Brain microvascular endothelial cell (primary cell): Measurements from ENCODE around the gene DPM2.
A peak's percentile ranks its signal among the peaks of the same experiment; 100 is the strongest.

Experiments used
- DNase-seq: peaks from one replicate; pipeline ENCODE4 v3.0.0-alpha.2; 2020
- H3K27ac ChIP-seq: fragments of 250-450 bp; sonication (Bioruptor Pico); 2 replicates; pipeline ENCODE4 v1.5.1; 2020; ENCODE audit warnings: mild to moderate bottlenecking, moderate library complexity
- H3K27me3 ChIP-seq: fragments of 250-450 bp; sonication (Bioruptor Pico); replicated peaks from 2 replicates; pipeline ENCODE4 v1.5.1; 2020; ENCODE audit warnings: mild to moderate bottlenecking
- H3K36me3 ChIP-seq: fragments of 250-450 bp; sonication (Bioruptor Pico); replicated peaks from 2 replicates; pipeline ENCODE4 v1.5.1; 2020; ENCODE audit warnings: mild to moderate bottlenecking
- H3K4me3 ChIP-seq: 2 replicates; pipeline ENCODE4 v1.5.1; 2011; ENCODE audit warnings: low read depth, mild to moderate bottlenecking, control low read depth, low read length, moderate library complexity
- in situ Hi-C: cut with HindIII; loops from 2 replicates; pipeline ENCODE4 v1.10.0; 2017; ENCODE audit warnings: low sequenced_read_pairs, low pct_ligation_motif_present
- TF ChIP-seq, protein P1 (sequence below): IDR thresholded peaks from 2 replicates; pipeline ENCODE4 v1.5.1; 2011; ENCODE audit warnings: low read depth, mild to moderate bottlenecking, moderate library complexity, low read length, control low read depth, inconsistent platforms; ENCODE audit errors: missing control alignments

The DPM2 gene

DNA sequence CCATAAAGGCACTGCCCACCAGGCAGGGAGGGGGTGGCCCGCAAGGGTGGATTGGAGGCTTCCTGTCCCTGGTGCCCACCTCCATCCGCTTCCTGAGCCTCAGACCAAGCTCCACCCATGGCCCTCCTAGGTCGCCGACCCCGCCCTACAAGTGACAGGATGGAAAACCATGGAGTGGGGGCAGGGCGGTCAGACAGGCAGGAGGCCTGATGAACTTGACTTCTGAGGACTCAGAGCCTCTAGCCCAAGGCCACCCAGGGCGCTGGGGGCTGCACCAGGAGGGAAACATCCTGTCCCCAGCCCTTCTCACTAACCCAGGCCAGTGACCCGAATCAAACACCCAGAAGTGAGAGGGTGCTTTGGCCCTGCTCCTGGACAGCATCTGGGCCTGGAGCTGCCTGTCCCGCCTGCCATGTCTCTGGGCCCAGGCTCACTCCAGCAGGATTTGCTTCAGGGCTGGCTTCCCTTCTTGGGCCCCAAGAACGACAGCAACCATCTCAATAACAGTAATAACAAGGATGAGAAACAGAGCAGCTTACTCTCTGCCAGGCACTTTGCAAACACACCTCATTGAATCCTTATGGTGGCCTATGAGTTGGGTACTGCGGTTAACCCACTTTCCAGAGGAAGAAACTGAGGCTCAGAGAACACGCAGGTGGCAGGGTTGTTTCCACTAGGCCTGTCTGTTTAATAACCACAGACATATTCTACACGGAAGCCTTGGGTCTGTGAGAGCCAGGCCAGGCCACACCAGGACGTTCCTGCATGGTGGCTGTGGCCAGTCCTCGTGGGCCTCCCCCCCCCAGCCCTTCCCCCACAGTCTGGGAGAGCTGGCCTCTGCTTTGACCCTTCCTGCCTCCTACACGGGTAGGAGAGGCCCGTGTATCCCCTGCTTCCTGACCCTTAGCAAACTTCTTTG lies 33.8 kb downstream of the DPM2 start:
- Histone ChIP-seq H3K27ac (no peak overlapping the region), H3K36me3 (peaks cover 4% of the 10 kb centered on the region), H3K4me3 (no peak overlapping the region), H3K27me3 (no peaks in the 10 kb centered on the region)
- no peak for DNase-seq
- in situ Hi-C loops, result no loop called here
- TF ChIP-seq, protein P1, sequence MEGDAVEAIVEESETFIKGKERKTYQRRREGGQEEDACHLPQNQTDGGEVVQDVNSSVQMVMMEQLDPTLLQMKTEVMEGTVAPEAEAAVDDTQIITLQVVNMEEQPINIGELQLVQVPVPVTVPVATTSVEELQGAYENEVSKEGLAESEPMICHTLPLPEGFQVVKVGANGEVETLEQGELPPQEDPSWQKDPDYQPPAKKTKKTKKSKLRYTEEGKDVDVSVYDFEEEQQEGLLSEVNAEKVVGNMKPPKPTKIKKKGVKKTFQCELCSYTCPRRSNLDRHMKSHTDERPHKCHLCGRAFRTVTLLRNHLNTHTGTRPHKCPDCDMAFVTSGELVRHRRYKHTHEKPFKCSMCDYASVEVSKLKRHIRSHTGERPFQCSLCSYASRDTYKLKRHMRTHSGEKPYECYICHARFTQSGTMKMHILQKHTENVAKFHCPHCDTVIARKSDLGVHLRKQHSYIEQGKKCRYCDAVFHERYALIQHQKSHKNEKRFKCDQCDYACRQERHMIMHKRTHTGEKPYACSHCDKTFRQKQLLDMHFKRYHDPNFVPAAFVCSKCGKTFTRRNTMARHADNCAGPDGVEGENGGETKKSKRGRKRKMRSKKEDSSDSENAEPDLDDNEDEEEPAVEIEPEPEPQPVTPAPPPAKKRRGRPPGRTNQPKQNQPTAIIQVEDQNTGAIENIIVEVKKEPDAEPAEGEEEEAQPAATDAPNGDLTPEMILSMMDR, result no peak

DNA sequence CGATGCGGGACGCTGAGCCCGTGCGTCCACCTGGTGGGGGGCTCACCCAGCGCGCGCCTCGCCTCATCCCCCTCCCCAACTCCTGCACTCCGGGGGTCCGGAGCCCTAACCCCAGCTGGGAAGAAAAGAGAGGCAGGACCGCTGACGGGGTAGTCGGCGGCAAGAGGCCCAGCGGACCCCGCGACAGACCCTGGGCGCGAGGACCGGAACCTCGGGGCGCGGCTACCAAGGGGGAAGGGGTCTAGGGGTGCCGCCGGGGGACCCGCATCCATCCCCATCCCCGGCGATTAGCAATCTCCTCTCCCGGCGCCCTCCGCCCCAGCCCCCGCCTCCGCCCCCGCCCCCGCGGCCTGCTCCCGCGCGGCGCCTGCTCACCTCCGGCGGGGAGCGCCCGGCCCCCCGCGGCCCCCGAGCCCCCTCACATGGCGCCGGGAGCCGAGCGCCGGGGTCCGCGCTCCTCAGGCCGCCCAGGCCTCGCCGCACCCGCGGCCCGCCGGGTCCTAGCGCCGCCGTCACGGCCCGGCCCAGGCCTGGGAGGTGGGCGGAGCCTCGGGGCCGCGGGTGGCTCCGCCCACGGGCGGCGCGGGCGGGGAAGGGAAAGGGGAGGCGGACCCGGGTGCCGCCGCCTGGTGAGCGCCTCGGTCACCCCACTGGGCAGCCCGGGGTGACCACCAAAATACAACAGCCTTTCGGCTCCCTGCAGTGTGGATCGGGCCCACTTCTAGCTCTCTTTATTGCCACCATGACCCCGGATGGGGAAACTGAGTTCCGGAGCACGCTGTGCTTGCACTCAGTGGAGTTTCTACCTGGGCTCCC lies 38.3 kb downstream of the DPM2 start, which contains the start of gene ST6GALNAC6:
Gene ST6GALNAC6 (minus strand): TSS at position 476 of the 816 bp plus-strand sequence. CDS start 1,622 bp downstream, outside the sequence.
- in situ Hi-C loops, result no loop called here
- TF ChIP-seq, protein P1, result no peak
- no peaks in the 10 kb centered on the region for H3K27me3 ChIP-seq

DNA sequence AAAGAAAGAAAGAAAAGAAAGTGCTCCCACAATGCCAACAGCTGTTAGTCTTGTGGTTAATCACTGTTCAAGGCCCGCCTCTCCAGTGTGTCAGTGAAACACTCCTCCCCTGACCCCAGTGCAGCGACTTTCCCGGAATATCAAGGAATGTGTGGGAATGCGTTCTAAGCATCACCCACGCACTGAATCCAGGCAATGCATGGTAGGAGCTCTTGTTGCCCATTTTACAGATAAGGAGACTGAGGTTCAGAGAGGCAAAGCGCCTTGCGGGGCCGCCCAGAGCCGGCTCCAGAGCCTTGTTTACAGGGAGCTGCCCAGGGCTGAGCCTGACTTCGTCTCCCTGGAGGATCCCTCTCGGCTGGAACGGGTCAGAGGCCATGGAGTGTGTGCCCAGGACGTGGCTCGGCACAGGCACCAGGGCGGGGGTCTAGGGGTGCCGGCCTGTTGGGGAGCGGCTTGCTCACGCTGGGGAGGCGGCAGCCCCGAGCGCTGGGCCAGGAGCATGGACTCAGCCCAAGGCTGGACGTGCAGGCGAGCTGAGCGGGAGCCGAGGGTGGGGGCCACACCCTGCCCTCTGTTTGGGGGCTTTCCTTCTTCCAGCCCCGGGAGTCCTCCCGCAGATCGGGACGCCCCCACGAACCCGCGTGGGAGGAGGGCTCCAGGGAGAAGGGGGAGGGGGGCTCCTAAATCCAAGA lies 39.1 kb downstream of the DPM2 start:
- DNase-seq, result peak; percentile 74
- Histone ChIP-seq H3K4me3 (peak overlapping the region; percentile 85), H3K27ac (peak overlapping the region; percentile 77), H3K36me3 (peaks cover 26% of the 10 kb centered on the region), H3K27me3 (no peaks in the 10 kb centered on the region)
- in situ Hi-C loops, result no loop called here
- TF ChIP-seq, protein P1, result no peak

More for the DNA sequence above, 38.3 kb downstream of the DPM2 start, which contains the start of gene ST6GALNAC6:
- peak within 1 kb of the TSS; percentile 85 for H3K4me3 ChIP-seq
- H3K27ac ChIP-seq, result peak within 1 kb of the TSS; percentile 77
- DNase-seq, result no peak
- peaks cover 18% of the 10 kb centered on the region for H3K36me3 ChIP-seq

DNA sequence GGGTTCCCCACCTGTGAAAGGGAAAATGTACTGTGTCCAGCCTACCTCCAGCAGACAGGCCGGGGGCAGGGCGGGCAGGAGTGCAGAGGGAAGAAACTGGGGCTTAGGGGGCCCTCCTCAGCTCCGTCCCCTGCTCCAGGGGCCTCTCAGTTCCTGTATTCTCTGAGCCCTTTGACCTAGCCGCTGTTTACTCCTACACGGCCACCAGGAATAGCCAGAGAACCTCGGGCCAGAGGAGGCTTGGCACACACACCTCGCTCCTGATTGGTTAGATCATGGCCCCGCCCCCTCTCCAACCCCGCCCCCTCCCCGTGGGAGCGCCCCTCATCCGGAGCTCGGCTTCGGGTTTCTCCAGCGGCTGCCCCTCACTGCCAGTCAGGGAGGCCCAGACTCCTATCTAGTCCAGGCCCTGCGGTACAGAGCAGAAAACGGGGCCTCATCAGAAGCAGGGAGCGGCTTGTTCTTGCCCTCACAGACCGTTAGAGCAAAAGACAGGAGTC lies 40.4 kb downstream of the DPM2 start:
- TF ChIP-seq, protein P1, result no peak
- Histone ChIP-seq H3K27ac (peak overlapping the region; percentile 77), H3K36me3 (peaks cover 39% of the 10 kb centered on the region), H3K27me3 (no peaks in the 10 kb centered on the region), H3K4me3 (peak overlapping the region; percentile 27)
- in situ Hi-C loops, result no loop called here
- peak; percentile 65 for DNase-seq

DNA sequence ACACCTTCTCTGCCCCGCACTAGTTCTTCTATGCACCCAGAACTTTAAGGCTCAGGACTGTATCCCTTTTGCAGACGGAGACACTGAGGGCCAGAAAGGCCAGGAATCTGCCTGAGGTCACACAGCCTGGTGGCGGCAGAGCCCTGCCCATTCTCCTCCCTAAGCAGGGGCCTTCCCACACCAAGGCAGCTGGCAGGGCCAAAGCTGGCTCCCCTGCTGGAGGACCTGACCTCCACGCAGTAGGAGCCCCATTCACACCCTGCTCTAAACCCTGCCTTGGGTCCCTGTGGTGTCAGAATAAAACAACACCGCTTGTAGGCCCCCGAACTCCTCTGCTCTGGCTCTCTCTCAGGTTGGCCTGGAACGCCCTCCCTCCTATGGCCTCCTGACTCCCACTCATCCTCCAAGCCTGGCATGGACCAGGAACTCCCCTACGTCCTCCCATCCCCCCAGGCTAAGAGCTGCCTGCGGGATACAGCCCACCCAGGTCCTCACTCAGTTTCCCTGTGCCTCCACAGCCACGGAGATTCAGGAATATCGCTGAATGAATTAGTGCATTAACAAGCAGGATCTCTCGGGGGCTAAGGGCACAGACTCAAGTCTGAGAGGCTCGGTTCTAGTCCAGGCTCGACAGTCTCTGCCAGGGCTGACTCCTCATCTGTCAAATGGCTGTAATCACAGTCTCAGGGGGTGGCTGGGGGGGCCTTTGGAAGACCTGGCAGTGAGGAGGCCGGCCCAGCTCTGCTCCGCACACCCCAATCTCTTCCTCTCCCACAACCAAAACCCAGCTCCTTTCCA lies 41.1 kb downstream of the DPM2 start:
- Histone ChIP-seq H3K27ac (no peak overlapping the region), H3K27me3 (no peaks in the 10 kb centered on the region), H3K4me3 (peak overlapping the region; percentile 27), H3K36me3 (peaks cover 43% of the 10 kb centered on the region)
- no peak for DNase-seq
- TF ChIP-seq, protein P1, result no peak
- in situ Hi-C loops, result no loop called here
